WI38 (cell line): ENCODE data around the gene POLE.

Experiments
- H3K4me3 ChIP-seq: 2 replicates; pipeline ENCODE4 v1.5.1; 2011; ENCODE audit warnings: low read depth, mild to moderate bottlenecking, control low read depth, low read length
- CTCF ChIP-seq: IDR thresholded peaks from 2 replicates; pipeline ENCODE4 v1.5.1; 2012; ENCODE audit warnings: low read depth, mild to moderate bottlenecking, control low read depth, low read length

Gene POLE

DNA sequence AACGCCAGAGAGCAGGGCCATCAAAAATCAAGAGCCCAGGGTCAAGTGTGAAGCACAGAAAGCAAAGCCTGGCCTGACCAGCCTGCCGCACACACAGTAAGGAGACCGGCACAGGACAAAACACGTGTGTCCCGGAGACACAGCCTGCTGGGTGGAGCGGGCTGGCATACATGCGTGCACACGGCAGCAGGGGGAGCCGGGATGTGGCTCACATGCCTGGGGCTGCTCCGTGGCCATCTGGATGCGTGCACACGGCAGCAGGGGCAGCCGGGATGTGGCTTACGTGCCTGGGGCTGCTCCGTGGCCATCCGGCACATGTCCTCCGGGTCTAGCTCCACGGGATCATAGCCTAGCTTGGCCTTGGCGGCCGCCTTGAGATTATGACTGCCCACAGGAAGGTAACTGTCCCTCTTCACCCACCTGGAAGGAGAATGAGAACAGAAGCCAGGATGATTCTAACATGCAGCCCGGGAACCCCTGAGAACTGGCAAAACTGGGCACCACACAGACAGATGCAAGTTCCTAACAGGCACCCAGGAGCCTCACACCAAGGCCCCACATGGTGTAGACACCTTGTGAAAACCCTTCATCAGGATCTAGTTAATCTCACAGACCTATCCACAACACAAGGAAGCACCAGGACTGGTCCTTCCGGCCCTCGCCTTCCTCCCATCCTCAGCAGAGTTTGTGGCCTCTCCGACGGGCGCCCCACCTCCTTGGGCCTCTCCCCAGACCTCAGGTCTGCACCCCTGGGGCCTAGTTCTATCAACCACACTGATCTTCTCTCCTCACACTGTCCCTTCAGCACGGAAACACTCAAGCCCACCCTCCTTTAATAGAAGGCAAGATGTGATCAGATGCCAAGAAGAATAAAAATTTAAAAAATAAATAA, 13.6 kb downstream of the POLE start:
- no peak for TF ChIP-seq CTCF
- no peak overlapping the region for H3K4me3 ChIP-seq

DNA sequence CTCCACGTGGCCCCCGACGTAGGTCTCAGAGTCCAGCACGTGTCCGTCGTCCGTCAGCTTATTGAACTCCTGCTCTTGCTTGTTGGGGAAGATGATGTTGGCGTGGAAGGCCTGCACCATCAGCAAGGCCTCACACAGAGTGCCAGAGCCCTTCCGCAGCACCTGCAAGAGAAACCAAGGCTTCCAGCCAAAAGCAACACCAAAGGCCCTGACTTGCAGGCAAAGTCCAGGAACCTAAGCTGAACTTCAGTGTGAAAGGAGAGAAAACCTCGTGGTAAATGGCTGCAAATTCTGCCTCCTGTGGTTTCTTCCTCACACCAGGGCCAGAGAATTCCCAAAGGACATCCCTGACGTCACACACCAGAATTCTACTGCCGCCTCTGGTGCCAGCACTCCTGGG, 14.5 kb downstream of the POLE start:
- TF ChIP-seq CTCF = no peak
- H3K4me3 ChIP-seq = no peak overlapping the region

GRCh38 chr12:132672116-132672515, 15.0 kb downstream of the POLE start:
- H3K4me3 ChIP-seq = no peak overlapping the region
- no peak for TF ChIP-seq CTCF

DNA sequence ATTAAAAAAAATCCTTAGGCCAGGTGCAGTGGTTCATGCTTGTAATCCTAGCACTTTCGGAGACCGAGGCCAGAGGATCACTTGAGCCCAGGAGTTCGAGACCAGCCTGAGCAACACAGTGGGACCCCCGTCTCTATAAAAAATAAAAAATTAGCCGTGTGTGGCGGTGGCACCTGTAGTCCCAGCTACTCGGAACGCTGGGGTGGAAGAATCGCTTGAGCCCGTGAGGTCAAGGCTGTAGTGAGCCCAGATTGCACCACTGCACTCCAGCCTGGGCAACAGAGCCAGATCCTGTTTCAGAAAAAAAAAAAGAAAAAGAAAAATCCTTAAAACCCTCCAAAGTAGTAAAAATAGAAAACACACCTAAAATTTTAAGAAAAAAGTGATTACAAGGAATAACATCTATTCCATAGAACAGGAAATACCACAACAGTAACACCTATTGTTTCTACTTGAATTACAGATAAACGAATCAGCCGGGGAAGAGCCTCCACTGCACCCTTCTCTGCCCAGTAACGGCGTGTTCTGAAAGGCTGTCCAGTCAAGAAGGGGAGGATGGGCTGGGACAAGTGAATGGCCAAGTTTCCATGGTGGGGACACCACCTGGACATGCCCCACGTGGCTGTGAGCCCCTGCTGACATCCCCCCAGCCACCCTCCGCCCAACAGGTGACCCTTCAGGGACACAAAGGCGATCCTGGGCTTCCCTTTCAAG, 17.8 kb downstream of the POLE start:
- no peak overlapping the region for H3K4me3 ChIP-seq
- no peak for TF ChIP-seq CTCF

GRCh38 chr12:132668191-132669088, 18.7 kb downstream of the POLE start:
- TF ChIP-seq CTCF = no peak
- H3K4me3 ChIP-seq = no peak overlapping the region

GRCh38 chr12:132665794-132666193, 21.3 kb downstream of the POLE start:
- TF ChIP-seq CTCF = no peak
- H3K4me3 ChIP-seq = no peak overlapping the region
